CD4-positive, alpha-beta T cell treated with Interleukin-6 for 4 hours (primary cell): ENCODE measurements around the gene DDX19B.
A peak's percentile ranks its signal among the peaks of the same experiment; 100 is the strongest.
"Not testable (repeated sequence)": the region's sequence is repeated elsewhere in the genome, so short reads cannot be mapped to it uniquely, and the experiment has no call there.

ENCODE experiments used
- DNase-seq: peaks from one replicate; pipeline ENCODE4 v3.0.0-alpha.2; 2020; ENCODE audit warnings: mixed read lengths

DDX19B gene

DNA sequence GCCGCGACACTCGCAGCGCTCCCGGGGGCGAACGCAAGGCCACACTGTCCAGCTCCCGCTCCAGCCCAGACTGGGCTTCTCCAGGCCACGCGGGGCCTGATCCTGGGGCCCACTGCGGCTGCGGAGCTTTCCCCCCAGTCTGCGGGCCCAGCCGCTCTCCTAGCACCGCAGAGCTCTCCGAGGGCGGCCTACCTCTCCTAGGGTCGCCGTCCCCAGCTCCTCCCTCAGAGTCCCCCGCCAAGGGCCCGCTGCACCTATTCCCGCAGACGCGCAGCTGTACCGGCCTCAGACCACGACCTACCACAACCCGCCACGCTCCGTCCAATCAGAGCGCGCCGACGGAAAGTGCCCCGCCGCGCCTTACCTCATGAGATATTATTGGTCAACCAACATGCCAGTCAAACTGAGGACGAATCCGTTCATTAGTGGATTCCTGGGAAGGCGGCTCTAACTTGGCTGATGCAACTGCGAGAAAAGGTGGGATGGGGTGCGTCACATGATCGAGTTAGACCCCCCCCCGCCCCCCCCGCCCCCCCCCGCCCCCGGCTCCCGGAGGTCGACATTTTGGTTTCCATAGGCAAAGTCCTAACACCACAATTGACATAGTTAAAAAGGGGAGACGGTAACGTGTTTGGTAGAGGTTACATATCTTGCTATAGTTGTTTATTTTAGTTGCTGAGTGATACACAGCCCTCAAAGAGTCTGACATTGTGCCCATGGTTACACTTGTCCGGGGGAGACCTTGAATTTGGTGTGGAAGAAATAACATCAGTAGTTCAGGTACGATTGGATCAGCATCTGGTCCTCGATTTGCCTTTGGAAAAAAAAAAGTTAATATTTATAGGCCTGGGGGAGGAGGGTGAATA, 9.5 kb upstream of the DDX19B start, which contains the start of gene AARS1:
TSS of gene AARS1 (minus strand) at position 278 of the 866 bp plus-strand sequence. CDS start 6,743 bp downstream, outside the sequence.
- DNase-seq, result peak; percentile 94

DNA sequence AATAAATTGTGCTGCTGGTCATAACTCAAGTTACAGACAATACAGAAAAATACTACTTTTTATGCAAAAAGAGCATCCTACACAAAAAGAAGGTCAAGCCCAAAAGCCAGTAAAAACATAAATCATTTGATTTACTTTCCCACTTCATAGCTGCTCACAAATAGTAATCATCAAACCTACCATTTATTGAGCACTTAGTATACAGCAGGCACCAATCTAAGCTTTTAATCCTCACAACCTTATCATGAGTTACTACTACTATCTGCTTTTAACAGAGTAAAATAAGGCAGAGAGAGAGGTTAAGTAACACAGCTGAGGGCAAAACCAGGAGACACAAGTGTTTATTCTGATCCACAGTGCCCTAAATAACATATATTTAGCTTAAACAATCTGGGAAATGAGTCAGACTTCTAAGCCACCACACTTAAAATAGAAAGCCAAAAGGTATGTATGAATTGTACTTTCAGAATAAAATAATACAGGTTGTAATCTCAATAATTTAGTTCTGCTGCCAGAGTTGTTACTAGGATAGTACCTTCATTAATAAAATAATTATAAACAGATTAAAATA, 8.0 kb upstream of the DDX19B start:
- no peak for DNase-seq

DNA sequence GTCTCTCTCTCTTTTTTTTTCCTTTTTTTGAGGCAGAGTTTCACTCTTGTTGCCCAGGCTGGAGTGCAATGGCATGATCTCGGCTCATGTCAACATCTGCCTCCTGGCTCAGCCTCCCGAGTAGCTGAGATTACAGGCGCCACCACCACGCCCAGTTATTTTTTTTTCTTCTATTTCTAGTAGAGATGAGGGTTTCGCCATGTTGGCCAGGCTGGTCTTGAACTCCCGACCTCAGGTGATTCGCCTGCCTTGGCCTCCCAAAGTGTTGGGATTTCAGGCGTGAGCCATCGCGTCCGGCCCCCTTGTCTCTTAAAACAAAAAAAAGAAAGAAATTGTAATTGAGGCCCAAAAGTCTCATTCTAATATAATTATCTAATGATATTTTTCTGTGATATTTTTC, 6.8 kb upstream of the DDX19B start:
- DNase-seq, result not testable (repeated sequence)

DNA sequence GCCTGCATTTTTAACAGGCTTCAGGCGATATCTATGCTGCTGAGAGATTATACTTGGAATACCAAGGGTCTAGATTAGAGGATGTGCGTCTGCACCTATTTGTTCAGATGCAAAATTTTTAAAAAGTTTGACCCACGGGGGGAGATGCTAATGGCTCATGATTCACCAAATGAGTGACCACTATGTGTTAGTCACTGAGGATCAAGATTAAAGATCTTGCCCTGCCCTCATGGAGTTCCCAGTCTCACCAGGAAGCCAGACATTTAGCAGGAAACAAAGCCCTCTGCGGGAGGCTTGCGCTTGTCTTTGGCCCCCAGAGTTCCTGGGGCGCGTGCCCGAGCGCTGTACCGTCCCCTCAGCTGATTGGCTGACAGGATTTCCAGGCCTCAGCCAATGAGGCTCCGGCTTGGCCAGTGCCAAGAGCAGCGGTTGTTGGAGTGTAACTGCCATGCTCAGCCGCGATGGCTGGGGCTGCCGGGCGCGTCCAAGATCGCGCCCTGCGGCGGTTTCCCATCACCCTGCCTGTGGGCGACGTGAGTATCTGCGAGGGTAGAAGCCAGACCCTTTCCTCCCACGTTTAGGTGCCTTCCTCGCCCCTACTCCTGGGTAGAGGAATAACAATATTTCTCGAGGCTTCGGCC, 4.5 kb upstream of the DDX19B start:
- no peak for DNase-seq

DNA sequence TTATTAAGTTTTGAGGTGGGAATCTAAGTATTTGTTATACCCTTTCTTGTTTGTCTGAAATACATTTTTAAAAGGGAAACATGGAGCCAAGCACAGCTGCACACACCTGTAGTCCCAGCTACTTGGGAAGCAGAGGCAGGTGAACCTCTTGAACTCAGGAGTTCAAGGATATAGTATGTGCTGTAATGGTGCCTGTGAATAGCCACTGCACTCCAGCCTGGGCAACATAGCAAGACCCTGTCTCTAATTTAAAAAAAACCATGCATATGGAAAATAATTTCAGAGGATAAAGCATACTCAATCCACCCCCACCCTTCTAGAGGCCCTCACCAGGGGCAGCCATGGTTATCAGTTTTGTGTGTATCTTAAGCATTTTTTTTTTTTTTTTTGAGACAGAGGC, 3.4 kb upstream of the DDX19B start:
- no peak for DNase-seq

DNA sequence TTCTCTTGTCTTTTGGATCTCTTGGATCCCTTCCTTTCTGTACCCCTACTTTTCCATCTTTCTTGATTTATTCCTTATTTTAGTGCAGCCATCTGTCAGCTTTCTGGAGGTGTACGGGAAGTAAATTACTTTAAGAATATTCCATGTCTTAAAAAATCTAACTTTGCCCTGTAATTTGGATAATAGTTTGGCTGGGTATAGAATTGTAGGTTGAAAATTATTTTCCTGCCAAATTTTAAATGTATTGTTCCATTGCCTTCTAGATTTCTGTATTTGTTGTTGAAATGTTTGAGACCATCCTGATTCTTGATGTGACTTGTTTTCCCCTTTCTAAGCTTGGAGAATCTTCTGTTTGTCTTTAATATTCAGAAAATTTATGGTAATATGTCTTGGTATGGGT, 2.1 kb downstream of the DDX19B start:
- no peak for DNase-seq

DNA sequence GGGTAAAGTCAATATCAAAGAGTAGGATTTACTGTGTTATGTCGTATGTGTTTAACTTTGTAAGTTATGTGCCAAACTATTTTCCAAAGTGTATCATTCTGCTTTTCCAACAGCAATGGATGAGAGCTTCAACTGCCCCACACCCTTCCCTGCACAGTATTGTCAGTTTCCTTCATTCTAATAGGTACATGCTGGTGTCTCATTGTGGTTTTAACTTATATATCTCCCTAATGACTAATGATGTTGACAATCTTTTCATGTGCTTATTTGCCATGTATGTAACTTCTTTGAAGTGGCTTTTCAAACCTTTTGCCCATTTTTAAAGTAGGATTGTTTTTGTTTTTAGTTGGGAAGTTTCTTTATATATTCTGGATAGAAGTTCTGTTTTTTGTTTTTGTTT, 3.8 kb downstream of the DDX19B start:
- DNase-seq, result no peak

DNA sequence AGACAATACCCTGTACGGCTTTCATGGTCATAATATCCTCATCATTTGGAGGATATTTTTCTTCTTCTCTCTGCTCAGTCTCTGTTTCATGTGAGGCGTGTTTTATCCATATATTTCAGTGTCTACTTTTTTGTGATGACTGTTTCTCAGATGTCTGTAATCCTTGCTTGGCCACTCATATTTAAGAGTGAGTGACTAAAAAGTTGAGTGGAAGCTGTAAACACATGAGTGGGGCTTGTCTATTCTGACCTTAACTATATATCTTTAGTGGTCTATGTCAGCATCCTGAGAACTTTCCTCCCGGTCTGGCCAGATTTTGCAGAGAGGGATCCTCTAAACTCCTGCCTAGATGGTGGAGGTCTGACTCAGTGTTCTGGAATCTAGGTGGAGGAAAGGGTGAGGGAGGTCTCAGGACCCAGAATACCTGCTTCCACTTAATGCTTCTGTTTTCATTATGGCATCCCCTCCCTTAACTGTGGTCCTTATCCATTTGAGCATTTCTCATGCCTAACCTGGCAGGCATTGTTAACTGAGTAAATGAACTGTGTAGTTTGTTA, 6.0 kb downstream of the DDX19B start:
- no peak for DNase-seq

DNA sequence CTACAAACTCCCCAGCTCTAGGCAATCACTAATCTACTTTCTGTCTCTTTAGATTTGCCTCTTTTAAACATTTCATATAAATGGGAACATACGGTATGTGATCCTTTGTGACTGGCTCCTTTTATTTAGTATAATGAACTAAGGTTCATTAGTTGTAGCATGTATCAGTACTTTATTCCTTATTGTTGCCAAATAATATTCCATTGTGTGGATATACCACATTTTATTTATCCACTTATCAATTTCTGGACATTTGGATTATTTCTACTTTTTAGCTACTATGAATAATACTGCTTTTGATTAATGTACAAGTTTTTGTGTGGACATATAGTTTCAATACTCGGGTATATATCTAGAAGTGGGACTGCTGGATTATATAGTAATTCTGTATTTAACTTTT, 7.9 kb downstream of the DDX19B start:
- DNase-seq, result no peak

DNA sequence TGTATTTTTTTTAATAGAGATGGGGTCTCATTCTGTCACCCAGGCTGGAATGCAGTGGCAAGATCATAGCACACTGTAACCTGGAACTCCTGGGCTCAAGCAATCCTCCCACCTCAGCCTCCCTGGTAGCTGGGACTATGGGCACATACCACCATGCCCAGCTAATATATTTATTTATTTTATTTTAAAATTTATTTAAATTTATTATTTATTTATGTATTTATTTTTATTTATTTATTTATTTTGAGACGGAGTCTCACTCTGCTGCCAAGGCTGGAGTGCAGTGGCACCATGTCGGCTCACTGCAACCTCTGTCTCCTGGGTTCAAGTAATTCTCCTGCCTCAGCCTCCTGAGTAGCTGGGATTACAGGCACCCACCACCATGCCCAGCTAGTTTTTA, 8.7 kb downstream of the DDX19B start:
- DNase-seq, result not testable (repeated sequence)

DNA sequence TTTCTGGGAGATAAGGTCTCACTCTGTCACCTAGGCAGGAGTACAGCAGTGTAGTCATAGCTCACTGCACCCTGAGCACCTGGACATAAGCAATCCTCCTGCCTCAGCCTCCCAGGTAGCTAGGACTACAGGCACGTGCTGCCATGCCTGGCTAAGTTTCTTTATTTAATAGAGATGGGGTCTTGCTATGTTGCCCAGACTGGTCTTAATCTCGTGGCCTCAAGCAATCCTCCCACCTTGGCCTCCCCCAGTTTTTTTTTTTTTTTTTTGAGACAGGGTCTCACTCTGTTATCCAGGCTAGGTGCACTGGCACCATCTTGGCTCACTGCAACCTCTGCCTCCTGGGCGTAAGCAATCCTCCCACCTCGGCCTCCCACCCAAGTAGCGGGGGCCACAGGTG, 21.1 kb downstream of the DDX19B start:
- DNase-seq, result no peak

DNA sequence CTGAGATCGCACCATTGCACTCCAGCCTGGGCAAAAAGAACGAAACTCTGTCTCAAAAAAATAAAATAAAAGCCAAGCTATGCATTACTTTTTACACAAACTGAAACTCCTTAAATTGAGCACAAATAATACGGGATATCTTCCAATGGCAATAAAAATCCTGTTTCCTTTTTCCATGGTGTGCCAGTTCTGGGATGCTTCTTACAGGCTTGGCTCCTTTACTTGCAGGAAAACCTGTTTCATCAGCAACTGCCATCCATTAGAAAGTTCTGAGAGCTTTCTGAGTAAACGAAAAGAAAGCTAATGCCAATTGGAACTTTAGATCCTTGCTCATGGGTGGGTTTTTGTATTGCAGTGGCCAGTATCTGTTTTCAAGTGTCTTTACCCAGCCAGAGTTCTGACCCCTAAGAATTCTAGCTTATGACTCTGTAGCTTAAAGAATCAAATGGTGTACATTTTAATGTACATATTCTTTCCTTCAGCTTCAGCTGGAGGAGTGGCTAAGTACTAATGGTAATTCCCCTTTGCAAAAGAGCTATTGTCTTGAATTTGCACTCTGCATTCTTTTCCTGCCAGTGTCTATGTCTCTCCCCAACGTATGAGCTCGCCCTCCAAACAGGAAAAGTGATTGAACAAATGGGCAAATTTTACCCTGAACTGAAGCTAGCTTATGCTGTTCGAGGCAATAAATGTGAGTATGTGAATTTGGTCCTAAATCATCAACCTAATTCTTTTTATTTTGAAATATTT, 26.2 kb downstream of the DDX19B start:
- no peak for DNase-seq

DNA sequence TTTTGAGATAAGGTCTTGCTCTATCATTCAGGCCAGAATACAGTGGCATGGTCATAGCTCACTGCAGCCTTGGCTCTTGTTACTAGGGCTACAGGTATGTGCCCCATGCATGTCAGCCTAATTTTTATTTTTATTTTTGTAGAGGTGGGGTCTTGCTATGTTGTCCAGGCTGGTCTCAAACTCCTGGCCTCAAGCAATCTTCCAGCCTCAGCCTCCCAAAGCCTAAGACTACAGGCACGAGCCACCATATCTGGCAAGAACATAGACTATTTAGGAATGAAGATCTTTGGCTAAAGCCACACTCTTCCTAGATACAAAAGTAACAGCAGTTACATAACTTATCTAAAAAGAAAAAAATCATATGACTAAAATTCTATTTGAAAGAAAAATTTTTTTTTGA, 32.1 kb downstream of the DDX19B start:
- no peak for DNase-seq

DNA sequence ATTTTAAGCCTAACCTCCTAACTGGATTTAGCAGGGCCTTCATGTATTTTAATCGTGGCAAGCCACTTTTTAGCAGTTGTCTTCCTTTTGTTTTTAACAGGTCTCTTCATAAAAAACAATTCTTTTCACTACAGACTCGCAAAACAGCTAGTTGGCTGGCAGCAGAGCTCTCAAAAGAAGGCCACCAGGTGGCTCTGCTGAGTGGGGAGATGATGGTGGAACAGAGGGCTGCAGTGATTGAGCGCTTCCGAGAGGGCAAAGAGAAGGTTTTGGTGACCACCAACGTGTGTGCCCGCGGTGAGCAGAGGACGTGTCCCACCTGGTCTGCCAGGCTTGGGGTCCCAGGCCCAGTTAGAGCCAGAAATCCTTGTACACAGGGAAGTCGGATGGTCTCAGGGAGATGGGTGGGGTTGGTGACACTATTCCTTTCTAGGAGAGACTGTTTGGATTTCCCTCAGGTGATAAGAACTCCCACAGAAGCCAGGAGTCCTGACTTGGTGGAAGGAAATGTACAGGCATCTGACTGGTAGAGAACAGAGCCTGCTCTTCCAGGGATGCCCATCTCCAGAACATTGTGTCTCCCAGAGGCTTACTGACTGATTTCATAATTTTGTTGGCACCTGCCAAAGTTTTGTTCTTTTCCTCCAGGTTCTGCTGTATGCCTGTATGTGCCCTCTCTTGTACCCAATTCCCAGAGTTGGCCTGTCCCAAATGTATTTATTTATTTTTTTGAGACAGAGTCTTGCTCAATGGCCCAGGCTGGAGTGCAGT, 32.8 kb downstream of the DDX19B start:
- DNase-seq, result peak; percentile 20

DNA sequence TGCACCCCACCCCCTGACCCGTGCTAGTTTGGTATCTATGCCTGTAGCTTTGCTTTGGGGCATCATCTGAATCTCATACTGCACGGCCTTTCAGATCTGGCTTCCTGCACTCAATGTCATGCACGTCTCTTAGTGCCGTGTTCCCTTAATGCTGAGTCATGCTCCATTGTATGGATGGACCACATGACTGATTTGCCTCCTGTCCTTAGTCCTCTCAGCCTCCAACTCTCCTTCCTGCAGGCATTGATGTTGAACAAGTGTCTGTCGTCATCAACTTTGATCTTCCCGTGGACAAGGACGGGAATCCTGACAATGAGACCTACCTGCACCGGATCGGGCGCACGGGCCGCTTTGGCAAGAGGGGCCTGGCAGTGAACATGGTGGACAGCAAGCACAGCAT, 33.7 kb downstream of the DDX19B start:
- DNase-seq, result not testable (repeated sequence)

DNA sequence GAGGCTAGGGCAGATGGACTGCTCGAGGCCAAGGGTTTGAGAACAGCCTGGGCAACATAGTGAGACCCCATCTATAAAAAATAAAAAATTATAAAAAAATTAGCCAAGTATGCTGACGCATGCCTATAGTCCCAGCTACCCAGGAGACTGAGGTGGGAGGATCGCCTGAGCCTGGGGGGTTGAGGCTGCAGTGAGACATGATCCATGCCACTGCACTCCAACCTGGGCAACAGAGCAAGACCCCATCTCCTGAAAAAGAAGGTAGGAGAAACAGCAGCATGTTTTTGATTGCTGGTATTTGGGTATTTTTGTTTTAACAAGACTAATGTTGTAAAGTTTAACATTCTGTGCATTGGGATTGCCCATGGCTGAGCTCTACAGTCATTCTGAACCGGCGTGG, 38.8 kb downstream of the DDX19B start:
- DNase-seq, result no peak

DNA sequence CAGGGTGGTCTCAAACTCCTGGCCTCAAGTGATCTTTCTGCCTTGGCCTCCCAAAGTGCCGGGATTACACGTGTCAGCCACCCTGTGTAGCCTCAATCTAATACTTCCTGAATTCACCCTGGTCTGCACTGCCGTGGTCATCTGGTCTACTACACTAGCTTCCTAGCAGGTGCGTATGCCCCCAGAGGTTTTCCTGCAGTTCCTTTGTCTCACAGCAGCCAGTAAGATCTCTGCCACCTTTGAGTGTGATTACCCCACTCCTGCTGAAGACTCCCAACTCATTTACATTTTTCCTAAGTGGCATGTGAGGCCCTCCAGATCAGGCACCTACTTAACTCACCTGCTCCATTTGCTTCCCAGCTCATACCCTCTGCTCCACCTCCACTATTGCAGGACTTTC, 42.6 kb downstream of the DDX19B start:
- no peak for DNase-seq

DNA sequence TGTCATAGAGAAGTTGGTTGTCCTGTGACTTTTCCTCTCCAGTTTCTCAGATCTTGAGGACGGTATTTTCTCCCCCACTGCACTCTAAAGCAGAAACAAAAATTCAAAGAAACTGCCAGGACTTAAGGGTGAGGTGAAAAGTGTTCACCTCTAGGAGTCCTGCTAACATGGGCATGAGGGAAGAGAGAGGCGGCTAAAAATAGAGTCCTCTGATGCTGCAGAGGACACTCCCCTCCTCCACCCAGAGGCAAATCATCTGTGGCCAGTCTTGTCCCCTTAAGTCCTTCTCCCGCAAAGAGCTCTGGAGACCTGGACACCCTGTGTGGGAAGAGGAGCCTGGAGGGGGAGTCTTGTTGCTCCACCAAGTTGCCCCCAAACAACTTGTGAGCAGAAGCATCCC, 43.0 kb downstream of the DDX19B start:
- DNase-seq, result no peak

DNA sequence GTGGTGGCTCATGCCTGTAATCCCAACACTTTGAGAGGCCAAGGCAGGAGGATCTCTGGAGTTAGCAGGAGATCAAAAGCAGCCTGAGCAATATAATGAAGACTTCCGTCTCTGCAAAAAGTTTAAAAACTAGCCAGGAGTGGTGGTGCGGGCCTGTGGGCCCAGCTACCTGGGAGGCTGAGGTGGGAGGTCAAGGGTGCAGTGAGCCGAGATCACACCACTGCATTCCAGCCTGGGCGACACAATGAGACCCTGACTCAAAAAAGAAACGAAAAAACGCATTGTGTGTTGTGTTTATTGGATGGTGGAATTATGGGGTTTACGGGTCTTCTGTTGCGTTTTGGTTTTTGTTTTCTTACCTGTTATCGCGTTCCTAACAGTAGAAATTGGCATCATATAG, 46.9 kb downstream of the DDX19B start:
- no peak for DNase-seq

DNA sequence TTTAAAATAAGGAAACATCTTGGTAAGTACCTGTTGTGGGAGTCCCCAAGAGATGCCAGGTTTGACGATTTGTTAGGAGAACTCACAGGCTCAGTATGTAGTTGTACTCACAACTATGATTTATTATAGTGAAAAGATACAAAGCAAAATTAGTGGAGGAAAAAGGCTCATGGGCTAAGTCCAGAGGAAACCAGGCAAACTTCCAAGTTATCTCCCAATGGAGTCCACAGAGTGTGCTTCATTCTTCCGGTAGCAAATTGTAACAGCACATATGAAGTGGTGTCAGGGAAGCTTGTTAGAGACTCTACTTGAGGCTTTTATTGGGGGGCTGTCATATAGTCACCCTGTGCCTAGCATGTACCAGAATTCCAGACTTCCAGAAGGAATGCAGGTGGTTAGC, 50.0 kb downstream of the DDX19B start:
- no peak for DNase-seq

DNA sequence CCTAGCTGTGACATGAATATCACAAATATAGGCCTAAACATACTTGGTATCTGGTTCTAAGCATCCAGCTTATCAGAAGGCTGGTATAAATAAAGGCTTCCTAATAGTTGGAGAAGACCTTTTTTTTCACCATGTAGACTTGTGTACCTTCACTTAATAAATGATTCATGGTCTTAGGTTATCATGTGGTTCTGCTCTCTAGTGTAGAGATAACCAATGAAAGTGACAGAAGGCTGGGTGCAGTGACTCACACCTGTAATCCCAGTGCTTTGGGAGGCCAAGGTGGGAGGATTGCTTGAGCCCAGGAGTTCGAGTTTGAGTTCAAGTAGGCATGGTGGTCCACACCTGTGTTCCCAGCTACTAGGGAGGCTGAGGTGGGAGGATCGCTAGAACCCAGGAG, 50.8 kb downstream of the DDX19B start:
- DNase-seq, result no peak

DNA sequence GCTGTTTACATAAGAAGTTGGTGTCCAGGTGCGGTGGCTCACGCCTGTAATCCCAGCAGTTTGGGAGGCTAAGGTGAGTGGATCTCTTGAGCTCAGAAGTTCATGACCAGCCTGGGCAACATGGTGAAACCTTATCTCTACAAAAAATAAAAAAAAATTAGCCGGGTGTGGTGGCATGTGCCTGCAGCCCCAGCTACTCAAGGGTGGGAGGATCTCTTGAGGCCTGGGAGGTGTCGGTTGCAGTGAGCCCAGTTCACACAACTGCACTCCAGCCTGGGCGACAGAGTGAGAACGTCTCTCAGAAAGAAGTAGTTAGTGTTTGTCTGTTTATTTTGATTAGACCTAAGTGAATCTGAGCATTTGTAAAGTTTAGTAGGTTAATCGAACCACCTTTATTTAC, 60.6 kb downstream of the DDX19B start:
- DNase-seq, result no peak
